ENCODE measurements around the gene EPHB1. TPM values are rescaled to one million over a fixed set of nuclear protein-coding genes. Genes with fewer than 3 reads are reported as not detected.

The EPHB1 gene
- total RNA-seq, 4 donors from 2014 or later: 0.16 to 1.5 (median 0.59) TPM

DNA sequence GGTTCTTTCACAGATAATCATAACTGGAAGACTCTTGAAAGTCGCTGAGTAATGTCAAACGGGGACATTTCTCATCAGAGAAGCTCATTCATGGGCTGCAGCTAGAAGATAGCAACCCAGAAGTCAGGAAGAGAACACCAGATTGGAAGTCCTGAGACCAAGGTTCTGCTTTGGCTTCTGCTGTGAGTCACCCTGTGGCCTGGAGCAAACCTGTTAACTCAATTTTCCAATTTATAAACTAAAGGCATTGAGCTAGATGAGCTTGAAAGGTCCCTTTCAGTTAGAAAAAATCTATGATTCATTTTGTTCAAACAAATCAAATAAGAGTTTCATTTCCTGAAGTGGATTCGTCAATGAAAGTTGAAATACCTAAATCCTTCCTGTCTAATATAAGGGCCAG lies 402.2 kb downstream of the EPHB1 start:
- TF ChIP-seq, protein P1, sequence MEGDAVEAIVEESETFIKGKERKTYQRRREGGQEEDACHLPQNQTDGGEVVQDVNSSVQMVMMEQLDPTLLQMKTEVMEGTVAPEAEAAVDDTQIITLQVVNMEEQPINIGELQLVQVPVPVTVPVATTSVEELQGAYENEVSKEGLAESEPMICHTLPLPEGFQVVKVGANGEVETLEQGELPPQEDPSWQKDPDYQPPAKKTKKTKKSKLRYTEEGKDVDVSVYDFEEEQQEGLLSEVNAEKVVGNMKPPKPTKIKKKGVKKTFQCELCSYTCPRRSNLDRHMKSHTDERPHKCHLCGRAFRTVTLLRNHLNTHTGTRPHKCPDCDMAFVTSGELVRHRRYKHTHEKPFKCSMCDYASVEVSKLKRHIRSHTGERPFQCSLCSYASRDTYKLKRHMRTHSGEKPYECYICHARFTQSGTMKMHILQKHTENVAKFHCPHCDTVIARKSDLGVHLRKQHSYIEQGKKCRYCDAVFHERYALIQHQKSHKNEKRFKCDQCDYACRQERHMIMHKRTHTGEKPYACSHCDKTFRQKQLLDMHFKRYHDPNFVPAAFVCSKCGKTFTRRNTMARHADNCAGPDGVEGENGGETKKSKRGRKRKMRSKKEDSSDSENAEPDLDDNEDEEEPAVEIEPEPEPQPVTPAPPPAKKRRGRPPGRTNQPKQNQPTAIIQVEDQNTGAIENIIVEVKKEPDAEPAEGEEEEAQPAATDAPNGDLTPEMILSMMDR (IDR thresholded peaks at IDR 0.05; ENCODE audit: low read depth): no peak

DNA sequence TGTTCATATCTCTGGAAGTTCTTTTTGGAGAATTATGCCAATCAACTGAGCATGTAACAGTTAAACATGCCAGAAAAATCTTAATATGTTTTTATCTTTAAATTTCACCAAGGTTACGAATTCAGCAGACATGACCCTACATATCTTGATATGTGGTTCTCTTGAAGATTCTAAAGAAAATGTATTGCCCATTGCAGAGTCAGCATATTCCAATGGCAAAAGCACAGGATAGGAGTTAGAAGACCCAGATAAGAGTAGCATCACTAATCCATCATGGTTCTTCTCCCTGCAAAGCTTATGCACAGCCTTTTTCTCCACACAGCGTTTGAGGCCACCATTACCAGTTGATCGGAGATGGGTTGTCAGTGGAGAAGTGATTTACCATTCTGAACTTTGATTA lies 402.8 kb downstream of the EPHB1 start:
- TF ChIP-seq, protein P1 (IDR thresholded peaks at IDR 0.05; ENCODE audit: low read depth): no peak

GRCh38 chr3:135199137-135199536 lies 404.1 kb downstream of the EPHB1 start:
- TF ChIP-seq, protein P1 (IDR thresholded peaks at IDR 0.05; ENCODE audit: low read depth): no peak

GRCh38 chr3:135203026-135203425 lies 408.0 kb downstream of the EPHB1 start:
- TF ChIP-seq, protein P1 (IDR thresholded peaks at IDR 0.05; ENCODE audit: low read depth): no peak

GRCh38 chr3:135213213-135213612 lies 418.2 kb downstream of the EPHB1 start:
- TF ChIP-seq, protein P1 (IDR thresholded peaks at IDR 0.05; ENCODE audit: low read depth): no peak

DNA sequence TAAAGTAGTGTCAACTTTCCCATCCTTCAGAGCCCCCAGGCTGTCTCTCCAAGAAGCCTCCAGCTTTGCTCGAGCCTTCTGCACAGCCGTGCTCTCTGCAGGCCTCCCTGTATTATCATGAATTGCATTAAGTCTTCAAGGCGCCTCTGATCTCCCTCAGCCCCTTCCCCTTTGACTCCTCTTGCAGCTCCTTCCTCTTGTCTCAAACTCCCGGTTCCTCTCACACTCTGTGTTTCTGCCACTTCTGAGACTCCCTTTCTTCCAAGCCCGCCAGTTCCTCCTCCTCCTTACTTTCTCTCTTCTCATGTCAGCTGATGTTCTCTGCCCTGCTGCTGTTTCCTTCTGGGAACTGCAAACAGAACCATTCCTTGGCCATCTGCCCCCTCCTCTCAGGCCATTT lies 418.8 kb downstream of the EPHB1 start:
- TF ChIP-seq, protein P1 (IDR thresholded peaks at IDR 0.05; ENCODE audit: low read depth): no peak

DNA sequence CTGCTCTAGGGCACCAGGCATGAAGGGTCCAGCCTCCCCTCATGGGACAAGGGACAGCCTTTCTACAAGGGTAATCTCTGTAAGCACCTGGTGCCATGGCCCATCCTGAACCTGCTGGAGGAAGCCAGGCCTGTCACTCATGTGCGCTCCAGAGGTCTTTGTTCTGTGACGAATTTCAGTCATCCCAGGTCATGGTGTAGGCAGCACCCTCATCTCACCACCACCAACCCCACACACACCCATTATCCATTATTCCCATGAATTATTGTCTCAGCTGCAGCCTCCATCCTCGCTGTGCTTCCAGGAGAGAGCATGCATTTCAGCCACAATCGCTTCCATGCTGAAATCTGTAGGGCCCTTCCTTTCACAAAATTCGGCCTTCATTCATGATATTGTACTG lies 419.3 kb downstream of the EPHB1 start:
- TF ChIP-seq, protein P1 (IDR thresholded peaks at IDR 0.05; ENCODE audit: low read depth): no peak

Data from subcutaneous adipose tissue (tissue), 4 donors.